CD14-positive monocyte (primary cell): ENCODE results near the gene RP2. TPM values are rescaled to one million over a fixed set of nuclear protein-coding genes. Genes with fewer than 3 reads are reported as not detected.

Experiments
- DNase-seq, 3 donors: peaks; one replicate each; pipeline ENCODE4 v3.0.0-alpha.2; 2011 to 2022
- H2AFZ ChIP-seq: 2 replicates; pipeline ENCODE4 v1.6.0; 2012; ENCODE audit warnings: mild to moderate bottlenecking, low read depth, low read length, inconsistent platforms; ENCODE audit not compliant: insufficient read depth, poor library complexity, severe bottlenecking
- H3K27ac ChIP-seq, 2 donors: 1 replicate in 1 of 2; 2 replicates in 1 of 2; pipeline ENCODE4 v1.5.1; 2012 to 2013; ENCODE audit warnings: low read length in 2 of 2, control low read depth in 1 of 2, inconsistent platforms in 1 of 2, low read depth in 1 of 2, mild to moderate bottlenecking in 1 of 2
- H3K27me3 ChIP-seq, 2 donors: one replicate each; pipeline versions ENCODE4 v1.6.0 to v1.6.1; 2011 to 2013; ENCODE audit warnings: low read length in 2 of 2; ENCODE audit not compliant: control insufficient read depth in 2 of 2, insufficient read depth in 2 of 2
- H3K36me3 ChIP-seq, 2 donors: replicated peaks in 1 of 2; 1 replicate in 1 of 2; 2 replicates in 1 of 2; pipeline versions ENCODE4 v1.5.1 to v1.6.1; 2012 to 2013; ENCODE audit warnings: low read length in 2 of 2, control low read depth in 1 of 2, inconsistent platforms in 1 of 2, mild to moderate bottlenecking in 1 of 2; ENCODE audit not compliant: insufficient read depth in 2 of 2, control insufficient read depth in 1 of 2
- H3K4me1 ChIP-seq, 2 donors: 1 replicate in 1 of 2; 2 replicates in 1 of 2; pipeline versions ENCODE4 v1.5.1 to v1.6.1; 2012 to 2013; ENCODE audit warnings: low read length in 2 of 2, control low read depth in 1 of 2, inconsistent platforms in 1 of 2, mild to moderate bottlenecking in 1 of 2, moderate library complexity in 1 of 2; ENCODE audit not compliant: insufficient read depth in 2 of 2, control insufficient read depth in 1 of 2
- H3K4me2 ChIP-seq: replicated peaks from 2 replicates; pipeline ENCODE3; 2012; ENCODE audit warnings: low read length, moderate library complexity, mild to moderate bottlenecking; ENCODE audit not compliant: poor library complexity, severe bottlenecking; ENCODE audit errors: extremely low read depth
- H3K4me3 ChIP-seq, 3 experiments: fragments of 200-600 bp in 1 of 3; sonication (generic) in 1 of 3; replicated peaks in 1 of 3; 1 replicate in 2 of 3; 2 replicates in 1 of 3; pipeline ENCODE4 v1.5.1; 2011 to 2013; ENCODE audit warnings: low read length in 3 of 3, mild to moderate bottlenecking in 3 of 3, control low read depth in 2 of 3, low read depth in 2 of 3, inconsistent platforms in 1 of 3, moderate library complexity in 1 of 3
- H3K79me2 ChIP-seq: 2 replicates; pipeline ENCODE4 v1.6.0; 2012; ENCODE audit warnings: mild to moderate bottlenecking, control low read depth, inconsistent platforms, low read length, moderate library complexity; ENCODE audit not compliant: insufficient read depth
- H3K9ac ChIP-seq: 2 replicates; pipeline ENCODE4 v1.6.0; 2017; ENCODE audit warnings: low read length, mild to moderate bottlenecking; ENCODE audit not compliant: insufficient read depth, poor library complexity, severe bottlenecking
- H3K9me3 ChIP-seq, 2 donors: replicated peaks in 1 of 2; 1 replicate in 1 of 2; 2 replicates in 1 of 2; pipeline versions ENCODE4 v1.5.1 to v1.6.1; 2012 to 2013; ENCODE audit warnings: low read length in 2 of 2, control low read depth in 1 of 2; ENCODE audit not compliant: control insufficient read depth in 1 of 2, insufficient read depth in 1 of 2
- H4K20me1 ChIP-seq: 2 replicates; pipeline ENCODE4 v1.6.0; 2012; ENCODE audit warnings: mild to moderate bottlenecking, low read length, control low read depth, moderate library complexity; ENCODE audit not compliant: insufficient read depth
- H3K27ac Mint-ChIP-seq, 7 donors: one replicate each; pipeline ENCODE4 v1.8.0; 2020; ENCODE audit warnings: mild to moderate bottlenecking in 7 of 7, mixed read lengths in 7 of 7, moderate library complexity in 6 of 7, inconsistent platforms in 2 of 7
- H3K27me3 Mint-ChIP-seq, 3 donors: one replicate each; pipeline ENCODE4 v1.8.0; 2021 to 2022; ENCODE audit warnings: low read depth in 3 of 3, mild to moderate bottlenecking in 3 of 3, mixed read lengths in 3 of 3, moderate library complexity in 3 of 3, inconsistent platforms in 1 of 3
- H3K36me3 Mint-ChIP-seq, 2 donors: one replicate each; pipeline ENCODE4 v1.8.0; 2020; ENCODE audit warnings: mixed read lengths in 2 of 2, inconsistent platforms in 1 of 2, mild to moderate bottlenecking in 1 of 2
- H3K4me1 Mint-ChIP-seq: one replicate; pipeline ENCODE4 v1.8.0; 2020; ENCODE audit warnings: mild to moderate bottlenecking, mixed read lengths
- H3K4me3 Mint-ChIP-seq, 2 donors: one replicate each; pipeline ENCODE4 v1.8.0; 2020; ENCODE audit warnings: mild to moderate bottlenecking in 2 of 2, mixed read lengths in 2 of 2, moderate library complexity in 1 of 2
- H3K9me3 Mint-ChIP-seq, 7 donors: one replicate each; pipeline ENCODE4 v1.8.0; 2020 to 2022; ENCODE audit warnings: mixed read lengths in 7 of 7, mild to moderate bottlenecking in 6 of 7, moderate library complexity in 6 of 7, inconsistent platforms in 2 of 7
- WGBS: methylation state at CpG from one replicate; pipeline ENCODE4 v1.1.5; 2013; ENCODE audit warnings: missing lambda C conversion rate; ENCODE audit not compliant: insufficient coverage; 5-methylcytosine and 5-hydroxymethylcytosine counted together
- intact Hi-C, 2 donors: fragments of 100-400 bp; cut with micrococcal nuclease; formaldehyde crosslinking; loops; one replicate each; pipeline versions ENCODE4 v1.15.0 to v1.15.1; 2023
- polyA plus RNA-seq, 3 donors: library from polyadenylated mRNA; depleted of rRNA in 1 of 3; unstranded in 2 of 3; stranded (reverse) in 1 of 3; fragments of 300-500 nt in 2 of 3; fragments of >200 nt in 1 of 3; fragmentation: Illumina TruSeq in 2 of 3; gene quantifications; 1 replicate in 2 of 3; 2 replicates in 1 of 3; pipeline ENCODE4 v1.2.3, GENCODE V29; 2012 to 2021
- TF ChIP-seq, protein P1 (sequence below): fragments of 200-600 bp; IDR thresholded peaks from one replicate; pipeline ENCODE4 v1.8.0; 2022; ENCODE audit warnings: antibody characterized with exemption, mild to moderate bottlenecking

The RP2 gene
- polyA plus RNA-seq, 3 donors = 17.2 to 60.3 (median 55.7) TPM

DNA sequence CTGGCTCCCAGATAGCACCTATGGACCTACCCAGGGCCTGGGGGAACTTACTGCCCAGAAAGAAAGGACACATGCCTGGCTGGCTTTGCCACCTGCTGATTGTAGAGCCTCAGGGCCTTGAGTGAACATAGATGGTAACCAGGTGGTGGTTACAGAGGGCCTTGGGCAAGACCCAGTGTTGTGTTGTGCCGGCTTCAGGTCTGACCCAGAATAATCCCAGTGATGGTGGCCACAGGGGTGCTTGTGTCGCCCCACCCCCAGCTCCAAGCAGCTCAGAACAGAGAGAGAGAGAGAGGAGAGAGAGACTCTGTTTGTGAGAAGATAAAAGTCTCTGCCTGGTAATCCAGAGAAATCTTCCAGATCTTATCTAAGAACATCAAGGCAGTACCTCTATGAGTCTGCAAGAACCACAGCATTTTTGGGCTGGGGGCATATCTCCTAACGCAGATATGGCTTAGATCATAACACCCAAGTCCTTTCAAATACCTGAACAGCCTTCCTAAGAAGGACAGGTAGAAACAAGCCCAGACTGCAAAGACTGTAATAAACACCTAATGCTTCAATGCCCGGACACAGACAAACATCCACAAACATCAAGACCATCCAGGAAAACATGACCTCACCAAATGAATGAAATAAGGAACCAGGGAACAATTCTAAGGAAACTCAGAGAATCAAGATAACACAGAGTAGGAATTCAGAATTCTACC, 16.3 kb upstream of the RP2 start:
- Mint-ChIP-seq H3K27me3 (peaks cover 0 to 8% (median 6%) of the 10 kb centered on the region in 3 donors), H3K27ac (peak overlapping the region in 1 of 7 donors; percentile 33), H3K4me1 (peaks cover 8% of the 10 kb centered on the region), H3K36me3 (no peaks in the 10 kb centered on the region), H3K4me3 (no peak overlapping the region), H3K9me3 (peaks cover 0 to 6% (median 3%) of the 10 kb centered on the region in 7 donors)
- WGBS = no CpG with 5 or more reads among the region's 4 CpGs
- Histone ChIP-seq H3K36me3 (no peaks in the 10 kb centered on the region), H3K9me3 (no peaks in the 10 kb centered on the region), H3K4me2 (no peak overlapping the region), H3K4me1 (no peaks in the 10 kb centered on the region), H2AFZ (no peak overlapping the region), H3K79me2 (no peaks in the 10 kb centered on the region), H3K27ac (no peak overlapping the region), H3K4me3 (no peak overlapping the region), H3K27me3 (no peaks in the 10 kb centered on the region), H3K9ac (no peak overlapping the region), H4K20me1 (no peaks in the 10 kb centered on the region)
- DNase-seq = no peak
- TF ChIP-seq, protein P1, sequence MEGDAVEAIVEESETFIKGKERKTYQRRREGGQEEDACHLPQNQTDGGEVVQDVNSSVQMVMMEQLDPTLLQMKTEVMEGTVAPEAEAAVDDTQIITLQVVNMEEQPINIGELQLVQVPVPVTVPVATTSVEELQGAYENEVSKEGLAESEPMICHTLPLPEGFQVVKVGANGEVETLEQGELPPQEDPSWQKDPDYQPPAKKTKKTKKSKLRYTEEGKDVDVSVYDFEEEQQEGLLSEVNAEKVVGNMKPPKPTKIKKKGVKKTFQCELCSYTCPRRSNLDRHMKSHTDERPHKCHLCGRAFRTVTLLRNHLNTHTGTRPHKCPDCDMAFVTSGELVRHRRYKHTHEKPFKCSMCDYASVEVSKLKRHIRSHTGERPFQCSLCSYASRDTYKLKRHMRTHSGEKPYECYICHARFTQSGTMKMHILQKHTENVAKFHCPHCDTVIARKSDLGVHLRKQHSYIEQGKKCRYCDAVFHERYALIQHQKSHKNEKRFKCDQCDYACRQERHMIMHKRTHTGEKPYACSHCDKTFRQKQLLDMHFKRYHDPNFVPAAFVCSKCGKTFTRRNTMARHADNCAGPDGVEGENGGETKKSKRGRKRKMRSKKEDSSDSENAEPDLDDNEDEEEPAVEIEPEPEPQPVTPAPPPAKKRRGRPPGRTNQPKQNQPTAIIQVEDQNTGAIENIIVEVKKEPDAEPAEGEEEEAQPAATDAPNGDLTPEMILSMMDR = no peak
- intact Hi-C loops = no loop called here

DNA sequence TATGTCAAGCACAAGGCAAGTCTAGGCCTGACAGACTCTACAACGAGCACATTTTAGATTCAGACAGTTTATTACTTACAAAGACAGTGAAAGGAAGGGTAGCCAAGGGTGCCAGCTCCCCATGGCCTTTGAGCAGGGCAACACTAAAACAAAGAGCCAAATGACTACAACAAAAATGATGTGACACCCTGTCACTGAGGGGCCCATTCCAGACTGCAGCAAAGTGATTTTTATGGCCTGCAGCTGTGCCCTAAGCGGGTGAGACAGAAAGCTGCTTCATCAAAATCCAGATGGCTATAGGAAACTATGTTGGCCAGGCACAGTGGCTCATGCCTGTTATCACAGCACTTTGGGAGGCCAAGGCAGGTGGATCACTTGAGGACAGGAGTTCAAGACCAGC, 13.4 kb upstream of the RP2 start:
- H4K20me1 ChIP-seq = no peaks in the 10 kb centered on the region
- no peaks in the 10 kb centered on the region for H3K36me3 ChIP-seq
- H3K4me1 ChIP-seq = no peaks in the 10 kb centered on the region
- Mint-ChIP-seq H3K4me1 (peaks cover 4% of the 10 kb centered on the region), H3K27ac (no peak overlapping the region), H3K4me3 (no peak overlapping the region), H3K27me3 (peaks cover 0 to 12% (median 3%) of the 10 kb centered on the region in 3 donors), H3K36me3 (no peaks in the 10 kb centered on the region), H3K9me3 (peaks cover 0 to 8% (median 3%) of the 10 kb centered on the region in 7 donors)
- H2AFZ ChIP-seq = no peak overlapping the region
- H3K27ac ChIP-seq = no peak overlapping the region
- no peak overlapping the region for H3K4me3 ChIP-seq
- no peak overlapping the region for H3K9ac ChIP-seq
- H3K79me2 ChIP-seq = no peaks in the 10 kb centered on the region
- no peaks in the 10 kb centered on the region for H3K27me3 ChIP-seq
- no peak for DNase-seq
- TF ChIP-seq, protein P1 = no peak
- intact Hi-C loops = no loop called here
- no peaks in the 10 kb centered on the region for H3K9me3 ChIP-seq
- H3K4me2 ChIP-seq = no peak overlapping the region
- WGBS = 100% methylated on average over 1 of the region's 2 CpGs
